CD4-positive, alpha-beta T cell (primary cell): ENCODE results near the gene DAND5. TPM values are rescaled to one million over a fixed set of nuclear protein-coding genes. Genes with fewer than 3 reads are reported as not detected.

ENCODE experiments used
- ATAC-seq: fragments of 200-7000 bp; cut with Tn5 transposase; one replicate; pipeline ENCODE4 v1.10.0; 2022; ENCODE audit warnings: mild to moderate bottlenecking; ENCODE audit not compliant: poor library complexity
- CTCF ChIA-PET: fragments of 350-600 bp; sonication (Branson Sonifier 250); formaldehyde crosslinking; loops from one replicate; lab custom pipeline; 2021; ENCODE audit warnings: antibody characterized with exemption, inconsistent platforms; lab: Charles Lee
- POLR2A ChIA-PET: fragments of 350-600 bp; sonication (Branson Sonifier 250); formaldehyde crosslinking; loops from one replicate; lab custom pipeline; 2021; ENCODE audit warnings: antibody characterized with exemption, inconsistent platforms; lab: Charles Lee
- DNase-seq, 14 experiments: peaks; one replicate each; pipeline ENCODE4 v3.0.0-alpha.2; 2013 to 2020; ENCODE audit warnings: mixed read lengths in 2 of 14
- H3K27ac ChIP-seq, 2 donors: one replicate each; pipeline versions ENCODE4 v1.5.1 to v1.7.0; 2013; ENCODE audit warnings: low read length in 2 of 2, low read depth in 1 of 2, mild to moderate bottlenecking in 1 of 2
- H3K27me3 ChIP-seq, 2 experiments: 1 replicate in 1 of 2; 2 replicates in 1 of 2; pipeline versions ENCODE4 v1.6.1 to v1.7.0; 2013; ENCODE audit warnings: low read length in 2 of 2, control low read depth in 1 of 2, mild to moderate bottlenecking in 1 of 2, moderate library complexity in 1 of 2; ENCODE audit not compliant: insufficient read depth in 2 of 2, control insufficient read depth in 1 of 2
- H3K36me3 ChIP-seq: one replicate; pipeline ENCODE4 v1.6.1; 2013; ENCODE audit warnings: low read length, control low read depth; ENCODE audit not compliant: insufficient read depth
- H3K4me1 ChIP-seq: one replicate; pipeline ENCODE4 v1.6.1; 2013; ENCODE audit warnings: low read length, control low read depth; ENCODE audit not compliant: insufficient read depth
- H3K4me3 ChIP-seq: one replicate; pipeline ENCODE4 v1.5.1; 2013; ENCODE audit warnings: mild to moderate bottlenecking, low read length, moderate library complexity
- H3K9me3 ChIP-seq, 2 experiments: 1 replicate in 1 of 2; 2 replicates in 1 of 2; pipeline versions ENCODE4 v1.6.1 to v1.7.0; 2013; ENCODE audit warnings: low read length in 2 of 2, mild to moderate bottlenecking in 2 of 2, control low read depth in 1 of 2, moderate library complexity in 1 of 2; ENCODE audit not compliant: control insufficient read depth in 1 of 2, insufficient read depth in 1 of 2
- H3K27ac Mint-ChIP-seq: one replicate; pipeline ENCODE4 v1.8.0; 2020; ENCODE audit warnings: mixed read lengths
- H3K27me3 Mint-ChIP-seq: one replicate; pipeline ENCODE4 v1.8.0; 2021; ENCODE audit warnings: mixed read lengths
- H3K36me3 Mint-ChIP-seq: one replicate; pipeline ENCODE4 v1.8.0; 2021; ENCODE audit warnings: low read depth, mixed read lengths
- H3K4me1 Mint-ChIP-seq: one replicate; pipeline ENCODE4 v1.8.0; 2021; ENCODE audit warnings: low read depth, mixed read lengths
- H3K4me3 Mint-ChIP-seq: one replicate; pipeline ENCODE4 v1.8.0; 2020; ENCODE audit warnings: mild to moderate bottlenecking, mixed read lengths
- H3K9me3 Mint-ChIP-seq: one replicate; pipeline ENCODE4 v1.8.0; 2020; ENCODE audit warnings: mixed read lengths
- CTCF ChIP-seq: fragments of 200-600 bp; IDR thresholded peaks from one replicate; pipeline ENCODE4 v1.8.0; 2022; ENCODE audit warnings: antibody characterized with exemption, mild to moderate bottlenecking
- intact Hi-C, 2 experiments: fragments of 100-400 bp; cut with DNase I in 1 of 2; cut with micrococcal nuclease in 1 of 2; formaldehyde crosslinking; loops; one replicate each; pipeline versions ENCODE4 v1.15.1 to v1.9.0; 2023 to 2025; cut with DNase I, micrococcal nuclease
- total RNA-seq, 174 experiments: library from RNA in 2 of 174; stranded (reverse) in 2 of 174; gene quantifications; one replicate each; pipeline ENCODE4 v1.2.3 and lab custom pipeline; 2021 to 2026

Gene DAND5
- total RNA-seq, 2 experiments from 2014 or later, result not detected

GRCh38 chr19:13012390-13012689 is 43.0 kb downstream of the DAND5 start:
- H3K36me3 ChIP-seq, result no peaks in the 10 kb centered on the region
- peaks cover 33% of the 10 kb centered on the region for H3K4me1 ChIP-seq
- no peaks in the 10 kb centered on the region for H3K9me3 Mint-ChIP-seq
- intact Hi-C loops, result no loop called here
- ATAC-seq (no peak), DNase-seq (no peak)
- H3K27me3 Mint-ChIP-seq, result peaks cover 90% of the 10 kb centered on the region
- H3K4me1 Mint-ChIP-seq, result peaks cover 19% of the 10 kb centered on the region
- no peaks in the 10 kb centered on the region for H3K36me3 Mint-ChIP-seq
- H3K27ac ChIP-seq, result no peak overlapping the region
- TF ChIP-seq CTCF, result no peak
- H3K27ac Mint-ChIP-seq, result no peak overlapping the region
- CTCF ChIA-PET, result no interaction called here
- POLR2A ChIA-PET, result no interaction called here
- H3K27me3 ChIP-seq, result peaks cover 67 to 84% of the 10 kb centered on the region in 2 experiments
- H3K4me3 Mint-ChIP-seq, result peak overlapping the region; percentile 79
- H3K9me3 ChIP-seq, result peaks cover 0 to 32% of the 10 kb centered on the region in 2 experiments
- peak overlapping the region; percentile 39 for H3K4me3 ChIP-seq

GRCh38 chr19:13012690-13013608 is 43.6 kb downstream of the DAND5 start:
- Mint-ChIP-seq H3K9me3 (no peaks in the 10 kb centered on the region), H3K4me3 (peak overlapping the region; percentile 79), H3K36me3 (no peaks in the 10 kb centered on the region), H3K4me1 (peaks cover 19% of the 10 kb centered on the region), H3K27ac (no peak overlapping the region), H3K27me3 (peaks cover 91% of the 10 kb centered on the region)
- ChIA-PET POLR2A (interaction anchor here (0.7 to 1.0 kb wide), 2 partner anchors 10 to 139 kb away, joined by 3 read pairs; no protein-coding TSS in a partner anchor), CTCF (interaction anchor here (0.9 to 1.3 kb wide), 2 partner anchors 48 kb away, joined by 3 to 5 read pairs; no protein-coding TSS in a partner anchor)
- no peak for TF ChIP-seq CTCF
- Histone ChIP-seq H3K9me3 (peaks cover 0 to 32% of the 10 kb centered on the region in 2 experiments), H3K27ac (no peak overlapping the region), H3K27me3 (peaks cover 67 to 84% of the 10 kb centered on the region in 2 experiments), H3K36me3 (no peaks in the 10 kb centered on the region), H3K4me1 (peaks cover 33% of the 10 kb centered on the region), H3K4me3 (peak overlapping the region; percentile 39)
- DNase-seq, result peak in 4 of 14 experiments; percentile 25 to 59 (median 42)
- ATAC-seq, result peak; percentile 47
- intact Hi-C loops, result no loop called here

GRCh38 chr19:13013649-13014048 is 44.3 kb downstream of the DAND5 start:
- peaks cover 0 to 32% of the 10 kb centered on the region in 2 experiments for H3K9me3 ChIP-seq
- DNase-seq, result peak in 1 of 14 experiments; percentile 27
- H3K36me3 ChIP-seq, result no peaks in the 10 kb centered on the region
- ATAC-seq, result peak; percentile 16
- Mint-ChIP-seq H3K4me3 (peak overlapping the region; percentile 83), H3K27ac (no peak overlapping the region), H3K9me3 (no peaks in the 10 kb centered on the region), H3K4me1 (peaks cover 19% of the 10 kb centered on the region), H3K27me3 (peaks cover 87% of the 10 kb centered on the region), H3K36me3 (no peaks in the 10 kb centered on the region)
- POLR2A ChIA-PET, result interaction anchor here (0.7 to 1.0 kb wide), 2 partner anchors 11 to 139 kb away, joined by 3 read pairs; no protein-coding TSS in a partner anchor
- CTCF ChIA-PET, result interaction anchor here (0.9 to 1.3 kb wide), 3 partner anchors 20 to 49 kb away, joined by 3 to 5 read pairs (median 3); no protein-coding TSS in a partner anchor
- H3K4me1 ChIP-seq, result peaks cover 33% of the 10 kb centered on the region
- intact Hi-C loops, result no loop called here
- H3K4me3 ChIP-seq, result peak overlapping the region; percentile 39
- H3K27me3 ChIP-seq, result peaks cover 67 to 79% of the 10 kb centered on the region in 2 experiments
- H3K27ac ChIP-seq, result no peak overlapping the region
- no peak for TF ChIP-seq CTCF
